KMS-11 (cell line): ENCODE results near the gene ITGB6.

Experiments
- H2AFZ ChIP-seq: fragments of 200-600 bp; sonication (generic); 2 replicates; pipeline ENCODE4 v1.6.1; 2016; ENCODE audit warnings: antibody characterized with exemption, mixed run types, low read depth
- H3K27ac ChIP-seq: fragments of 200-600 bp; sonication (generic); 2 replicates; pipeline ENCODE4 v1.6.1; 2016; ENCODE audit warnings: mild to moderate bottlenecking, mixed run types
- H3K27me3 ChIP-seq: fragments of 200-600 bp; sonication (generic); 2 replicates; pipeline ENCODE4 v1.6.1; 2017; ENCODE audit warnings: mild to moderate bottlenecking, low read depth, mixed run types, moderate library complexity; ENCODE audit not compliant: insufficient read depth
- H3K36me3 ChIP-seq: fragments of 200-600 bp; sonication (generic); 2 replicates; pipeline ENCODE4 v1.6.1; 2017; ENCODE audit warnings: mild to moderate bottlenecking, mixed run types; ENCODE audit not compliant: insufficient read depth
- H3K4me1 ChIP-seq: fragments of 200-600 bp; sonication (generic); 2 replicates; pipeline ENCODE4 v1.6.1; 2016; ENCODE audit warnings: mild to moderate bottlenecking, low read depth, mixed run types; ENCODE audit not compliant: poor library complexity, severe bottlenecking
- H3K4me2 ChIP-seq: fragments of 200-600 bp; sonication (generic); 2 replicates; pipeline ENCODE4 v1.7.0; 2016; ENCODE audit warnings: mild to moderate bottlenecking, mixed run types
- H3K4me3 ChIP-seq: fragments of 200-600 bp; sonication (generic); IDR thresholded peaks from 2 replicates; pipeline ENCODE4 v1.6.1; 2017; ENCODE audit warnings: low read depth, low read length, mixed read lengths; ENCODE audit not compliant: insufficient read depth
- H3K79me2 ChIP-seq: fragments of 200-600 bp; sonication (generic); 2 replicates; pipeline ENCODE4 v1.6.1; 2016; ENCODE audit warnings: low read depth, mixed run types; ENCODE audit not compliant: insufficient read depth
- H3K9ac ChIP-seq: fragments of 200-600 bp; sonication (generic); 2 replicates; pipeline ENCODE4 v1.6.1; 2016; ENCODE audit warnings: mild to moderate bottlenecking, mixed run types
- H4K20me1 ChIP-seq: fragments of 200-600 bp; sonication (generic); 2 replicates; pipeline ENCODE4 v1.6.1; 2016; ENCODE audit warnings: mild to moderate bottlenecking, mixed run types; ENCODE audit not compliant: insufficient read depth
- TF ChIP-seq, protein P1 (sequence below): fragments of 200-600 bp; sonication (generic); conservative IDR thresholded peaks from 2 replicates; pipeline ENCODE4 v1.6.1; 2017; ENCODE audit warnings: low read depth, mild to moderate bottlenecking, antibody characterized with exemption, low read length, moderate library complexity, mixed read lengths

ITGB6 gene

DNA sequence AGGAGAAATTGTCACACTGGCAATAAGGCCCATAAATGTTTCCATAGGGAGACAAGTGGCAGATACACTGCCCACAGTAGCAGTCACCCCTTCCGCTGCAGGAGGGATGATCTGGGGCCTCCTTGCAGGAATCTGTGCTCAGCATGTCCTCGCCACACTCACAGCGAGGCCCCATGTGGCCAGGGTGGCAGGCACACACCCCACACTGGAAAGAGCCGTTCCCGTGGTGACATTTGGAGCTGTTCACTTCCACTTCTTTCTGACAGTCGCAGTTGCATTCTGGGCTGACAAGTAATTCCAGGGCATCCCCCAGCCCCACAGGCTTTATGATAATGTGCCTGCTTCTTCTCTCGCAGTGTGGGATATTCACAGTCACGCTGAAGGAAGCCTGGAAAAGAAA, 62.6 kb downstream of the ITGB6 start:
- Histone ChIP-seq H3K79me2 (no peaks in the 10 kb centered on the region), H3K4me2 (no peak overlapping the region), H3K4me1 (no peaks in the 10 kb centered on the region), H3K36me3 (no peaks in the 10 kb centered on the region), H2AFZ (no peak overlapping the region), H4K20me1 (no peaks in the 10 kb centered on the region), H3K4me3 (no peak overlapping the region), H3K27ac (no peak overlapping the region), H3K9ac (no peak overlapping the region), H3K27me3 (no peaks in the 10 kb centered on the region)
- TF ChIP-seq, protein P1, sequence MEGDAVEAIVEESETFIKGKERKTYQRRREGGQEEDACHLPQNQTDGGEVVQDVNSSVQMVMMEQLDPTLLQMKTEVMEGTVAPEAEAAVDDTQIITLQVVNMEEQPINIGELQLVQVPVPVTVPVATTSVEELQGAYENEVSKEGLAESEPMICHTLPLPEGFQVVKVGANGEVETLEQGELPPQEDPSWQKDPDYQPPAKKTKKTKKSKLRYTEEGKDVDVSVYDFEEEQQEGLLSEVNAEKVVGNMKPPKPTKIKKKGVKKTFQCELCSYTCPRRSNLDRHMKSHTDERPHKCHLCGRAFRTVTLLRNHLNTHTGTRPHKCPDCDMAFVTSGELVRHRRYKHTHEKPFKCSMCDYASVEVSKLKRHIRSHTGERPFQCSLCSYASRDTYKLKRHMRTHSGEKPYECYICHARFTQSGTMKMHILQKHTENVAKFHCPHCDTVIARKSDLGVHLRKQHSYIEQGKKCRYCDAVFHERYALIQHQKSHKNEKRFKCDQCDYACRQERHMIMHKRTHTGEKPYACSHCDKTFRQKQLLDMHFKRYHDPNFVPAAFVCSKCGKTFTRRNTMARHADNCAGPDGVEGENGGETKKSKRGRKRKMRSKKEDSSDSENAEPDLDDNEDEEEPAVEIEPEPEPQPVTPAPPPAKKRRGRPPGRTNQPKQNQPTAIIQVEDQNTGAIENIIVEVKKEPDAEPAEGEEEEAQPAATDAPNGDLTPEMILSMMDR: no peak

DNA sequence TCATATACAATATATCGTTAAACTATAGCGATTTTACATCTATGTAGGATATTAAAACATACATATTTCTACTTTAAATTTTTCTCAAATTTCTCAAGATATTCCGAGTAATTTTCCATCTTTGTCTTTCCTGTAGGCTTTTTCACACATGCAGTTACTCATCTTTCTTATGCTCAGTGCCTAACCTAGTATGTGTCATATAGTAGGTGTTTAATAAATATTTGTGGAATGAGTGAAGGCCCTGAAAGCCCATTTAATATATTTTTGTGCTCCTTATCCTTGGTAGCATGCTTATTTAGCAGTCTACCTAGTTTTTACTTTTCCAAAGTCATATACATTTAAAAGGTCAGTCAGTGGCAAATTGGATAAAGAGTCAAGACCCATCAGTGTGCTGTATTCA, 67.3 kb downstream of the ITGB6 start:
- H3K9ac ChIP-seq: no peak overlapping the region
- no peaks in the 10 kb centered on the region for H3K79me2 ChIP-seq
- H3K36me3 ChIP-seq: no peaks in the 10 kb centered on the region
- H3K27ac ChIP-seq: no peak overlapping the region
- H3K27me3 ChIP-seq: no peaks in the 10 kb centered on the region
- H4K20me1 ChIP-seq: no peaks in the 10 kb centered on the region
- no peak overlapping the region for H2AFZ ChIP-seq
- H3K4me1 ChIP-seq: no peaks in the 10 kb centered on the region
- no peak overlapping the region for H3K4me3 ChIP-seq
- H3K4me2 ChIP-seq: no peak overlapping the region
- TF ChIP-seq, protein P1: no peak

DNA sequence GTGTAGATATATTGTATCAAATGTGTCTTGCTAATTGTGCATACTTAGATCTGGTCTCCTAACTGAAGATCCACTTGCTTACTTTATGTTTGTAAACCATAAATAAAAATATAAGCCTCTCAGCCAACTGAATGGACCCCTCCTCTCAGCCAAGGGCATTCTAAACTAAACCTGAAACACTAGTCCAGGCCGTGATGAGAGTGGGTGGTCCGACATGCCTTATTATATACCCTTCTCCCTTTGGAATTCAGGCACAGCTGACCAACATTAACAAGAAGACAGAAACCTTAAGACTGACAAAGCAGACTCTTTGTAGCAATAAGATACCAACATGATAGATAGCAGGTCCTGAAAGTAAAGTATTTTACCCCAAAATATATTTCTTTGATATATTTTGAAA, 73.3 kb downstream of the ITGB6 start:
- Histone ChIP-seq H3K4me2 (no peak overlapping the region), H4K20me1 (no peaks in the 10 kb centered on the region), H3K27ac (no peak overlapping the region), H3K4me1 (no peaks in the 10 kb centered on the region), H2AFZ (no peak overlapping the region), H3K9ac (no peak overlapping the region), H3K4me3 (no peak overlapping the region), H3K79me2 (no peaks in the 10 kb centered on the region), H3K27me3 (no peaks in the 10 kb centered on the region), H3K36me3 (no peaks in the 10 kb centered on the region)
- TF ChIP-seq, protein P1: no peak

DNA sequence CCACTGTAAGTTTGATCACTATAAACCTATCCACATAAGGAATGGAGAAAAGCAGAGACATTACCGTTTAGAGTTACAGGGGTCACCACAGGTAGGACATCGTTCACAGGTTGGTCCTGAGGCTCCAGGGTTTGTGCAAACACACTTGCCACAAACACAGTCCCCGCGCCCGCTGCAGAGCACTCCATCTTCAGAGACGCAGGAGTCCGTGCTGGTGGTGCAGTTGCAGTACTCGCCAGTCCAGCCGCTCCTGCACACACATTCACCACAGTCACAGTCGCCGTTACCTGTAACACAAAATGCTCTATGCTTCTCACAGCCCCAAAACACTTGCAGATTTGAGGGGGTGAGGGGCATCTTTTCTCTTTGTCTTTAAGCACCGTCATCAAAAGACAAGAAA, 73.8 kb downstream of the ITGB6 start:
- Histone ChIP-seq H2AFZ (no peak overlapping the region), H3K27ac (no peak overlapping the region), H3K4me1 (no peaks in the 10 kb centered on the region), H3K36me3 (no peaks in the 10 kb centered on the region), H3K4me2 (no peak overlapping the region), H3K9ac (no peak overlapping the region), H3K27me3 (no peaks in the 10 kb centered on the region), H3K4me3 (no peak overlapping the region), H3K79me2 (no peaks in the 10 kb centered on the region), H4K20me1 (no peaks in the 10 kb centered on the region)
- TF ChIP-seq, protein P1: no peak

DNA sequence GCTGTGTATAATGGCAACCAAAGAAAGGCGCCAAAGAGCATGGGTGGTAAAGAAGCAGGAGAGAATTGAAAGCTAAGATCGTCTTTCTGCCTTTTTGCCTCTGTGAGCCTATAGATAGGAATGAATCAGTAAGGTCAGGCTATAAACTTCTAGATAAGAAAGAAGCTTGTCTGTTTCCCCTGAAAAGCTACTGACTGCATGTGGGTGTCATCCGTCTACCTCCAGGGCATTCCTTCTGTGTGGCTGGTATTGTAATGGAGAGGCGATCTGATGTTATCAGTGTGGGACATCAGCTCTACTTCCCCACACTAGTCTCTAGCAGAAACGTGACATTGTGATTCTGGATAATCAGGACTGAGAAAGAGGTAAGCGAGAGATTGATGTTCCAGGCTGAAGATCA, 74.2 kb downstream of the ITGB6 start:
- Histone ChIP-seq H3K27ac (no peak overlapping the region), H3K4me2 (no peak overlapping the region), H2AFZ (no peak overlapping the region)

More for the DNA sequence above, 74.2 kb downstream of the ITGB6 start:
- no peaks in the 10 kb centered on the region for H4K20me1 ChIP-seq
- no peaks in the 10 kb centered on the region for H3K79me2 ChIP-seq
- no peaks in the 10 kb centered on the region for H3K36me3 ChIP-seq
- TF ChIP-seq, protein P1: no peak
- no peaks in the 10 kb centered on the region for H3K4me1 ChIP-seq
- H3K9ac ChIP-seq: no peak overlapping the region
- no peaks in the 10 kb centered on the region for H3K27me3 ChIP-seq
- no peak overlapping the region for H3K4me3 ChIP-seq
